HEK293T (cell line): ENCODE data around the gene PDE4B.

Experiments used
- BHLHE40 ChIP-seq: fragments of 450-650 bp; IDR thresholded peaks from 2 replicates; pipeline ENCODE4 v1.6.1; 2016; ENCODE audit warnings: mild to moderate bottlenecking, moderate library complexity, borderline replicate concordance
- CTBP1 ChIP-seq: fragments of 450-650 bp; IDR thresholded peaks from 2 replicates; pipeline ENCODE4 v1.6.1; 2016; ENCODE audit warnings: borderline replicate concordance
- ELF4 ChIP-seq: fragments of 450-650 bp; IDR thresholded peaks from 2 replicates; pipeline ENCODE4 v1.6.1; 2017; ENCODE audit warnings: antibody characterized with exemption
- FOXA1 ChIP-seq: fragments of 450-650 bp; IDR thresholded peaks from 2 replicates; pipeline ENCODE4 v1.6.1; 2016; ENCODE audit warnings: mild to moderate bottlenecking
- FOXK2 ChIP-seq: fragments of 450-650 bp; IDR thresholded peaks from 2 replicates; pipeline ENCODE4 v1.6.1; 2016; ENCODE audit warnings: mild to moderate bottlenecking
- FOXM1 ChIP-seq: fragments of 450-650 bp; IDR thresholded peaks from 2 replicates; pipeline ENCODE4 v1.6.1; 2017; ENCODE audit warnings: mild to moderate bottlenecking, borderline replicate concordance
- SP1 ChIP-seq: fragments of 450-650 bp; IDR thresholded peaks from 2 replicates; pipeline ENCODE4 v1.6.1; 2017
- SUZ12 ChIP-seq: fragments of 450-650 bp; IDR thresholded peaks from 2 replicates; pipeline ENCODE4 v1.6.1; 2016; ENCODE audit warnings: mild to moderate bottlenecking
- ZNF384 ChIP-seq: fragments of 450-650 bp; IDR thresholded peaks from 2 replicates; pipeline ENCODE4 v1.6.1; 2016

- TF ChIP-seq CTBP1 (no peak), ZNF384 (no peak), FOXK2 (no peak), FOXM1 (no peak), SUZ12 (no peak), SP1 (no peak), FOXA1 (no peak), BHLHE40 (no peak), ELF4 (no peak)
Measured at GRCh38 chr1:66175098-66175497, 382.4 kb downstream of the PDE4B start.
